PFSK-1 (cell line): Measurements from ENCODE around the gene FAM124B.

Source experiments
- FOXP2 ChIP-seq: optimal IDR thresholded peaks from 2 replicates; pipeline ENCODE3; 2011; ENCODE audit warnings: borderline replicate concordance, control low read depth, inconsistent platforms; ENCODE audit not compliant: insufficient read depth; ENCODE audit errors: extremely low read length, extremely low read depth
- POLR2AphosphoS5 ChIP-seq: IDR thresholded peaks from 2 replicates; pipeline ENCODE4 v1.6.1; 2012; ENCODE audit warnings: low read depth, mild to moderate bottlenecking, control low read depth, low read length, moderate library complexity
- SIN3A ChIP-seq: IDR thresholded peaks from 2 replicates; pipeline ENCODE4 v1.6.1; 2012; ENCODE audit warnings: mild to moderate bottlenecking, low read length, moderate library complexity, borderline replicate concordance; ENCODE audit not compliant: insufficient read depth
- TAF1 ChIP-seq: IDR thresholded peaks from 2 replicates; pipeline ENCODE4 v1.6.1; 2012; ENCODE audit warnings: low read length, control low read depth, borderline replicate concordance; ENCODE audit not compliant: insufficient read depth
- TF ChIP-seq, protein P1 (sequence below), 2 experiments: IDR thresholded peaks; 2 replicates each; pipeline versions ENCODE4 v1.6.1 to v1.8.0; 2011 to 2012; ENCODE audit warnings: low read depth in 2 of 2, low read length in 2 of 2, control low read depth in 1 of 2, inconsistent platforms in 1 of 2, mild to moderate bottlenecking in 1 of 2, moderate library complexity in 1 of 2; ENCODE audit not compliant: insufficient read depth in 1 of 2

The FAM124B gene

DNA sequence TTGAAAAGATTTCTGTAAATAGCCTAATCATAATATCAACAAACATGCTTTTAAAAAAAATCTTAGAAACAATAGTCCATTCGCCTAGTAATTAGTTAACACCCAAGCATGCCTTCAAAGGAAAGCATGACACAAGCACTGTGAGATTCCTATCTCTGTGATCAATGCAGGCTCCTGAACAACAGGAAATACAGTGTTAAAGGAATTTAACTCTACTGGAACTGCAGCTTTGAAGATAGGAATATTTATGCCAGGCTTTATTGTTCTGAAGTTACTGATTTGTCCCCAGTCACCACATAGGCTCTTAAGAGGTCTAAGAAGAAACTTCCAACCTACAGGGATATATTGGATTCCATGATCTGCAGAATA, 15.4 kb upstream of the FAM124B start:
- TF ChIP-seq POLR2AphosphoS5: no peak
- TF ChIP-seq SIN3A: no peak
- TF ChIP-seq TAF1: no peak
- TF ChIP-seq FOXP2: no peak
- TF ChIP-seq, protein P1, sequence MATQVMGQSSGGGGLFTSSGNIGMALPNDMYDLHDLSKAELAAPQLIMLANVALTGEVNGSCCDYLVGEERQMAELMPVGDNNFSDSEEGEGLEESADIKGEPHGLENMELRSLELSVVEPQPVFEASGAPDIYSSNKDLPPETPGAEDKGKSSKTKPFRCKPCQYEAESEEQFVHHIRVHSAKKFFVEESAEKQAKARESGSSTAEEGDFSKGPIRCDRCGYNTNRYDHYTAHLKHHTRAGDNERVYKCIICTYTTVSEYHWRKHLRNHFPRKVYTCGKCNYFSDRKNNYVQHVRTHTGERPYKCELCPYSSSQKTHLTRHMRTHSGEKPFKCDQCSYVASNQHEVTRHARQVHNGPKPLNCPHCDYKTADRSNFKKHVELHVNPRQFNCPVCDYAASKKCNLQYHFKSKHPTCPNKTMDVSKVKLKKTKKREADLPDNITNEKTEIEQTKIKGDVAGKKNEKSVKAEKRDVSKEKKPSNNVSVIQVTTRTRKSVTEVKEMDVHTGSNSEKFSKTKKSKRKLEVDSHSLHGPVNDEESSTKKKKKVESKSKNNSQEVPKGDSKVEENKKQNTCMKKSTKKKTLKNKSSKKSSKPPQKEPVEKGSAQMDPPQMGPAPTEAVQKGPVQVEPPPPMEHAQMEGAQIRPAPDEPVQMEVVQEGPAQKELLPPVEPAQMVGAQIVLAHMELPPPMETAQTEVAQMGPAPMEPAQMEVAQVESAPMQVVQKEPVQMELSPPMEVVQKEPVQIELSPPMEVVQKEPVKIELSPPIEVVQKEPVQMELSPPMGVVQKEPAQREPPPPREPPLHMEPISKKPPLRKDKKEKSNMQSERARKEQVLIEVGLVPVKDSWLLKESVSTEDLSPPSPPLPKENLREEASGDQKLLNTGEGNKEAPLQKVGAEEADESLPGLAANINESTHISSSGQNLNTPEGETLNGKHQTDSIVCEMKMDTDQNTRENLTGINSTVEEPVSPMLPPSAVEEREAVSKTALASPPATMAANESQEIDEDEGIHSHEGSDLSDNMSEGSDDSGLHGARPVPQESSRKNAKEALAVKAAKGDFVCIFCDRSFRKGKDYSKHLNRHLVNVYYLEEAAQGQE (IDR thresholded peaks at IDR 0.05; ENCODE audit: insufficient read depth in 1 of 2, low read depth in 2 of 2, low read length in 2 of 2): no peak

DNA sequence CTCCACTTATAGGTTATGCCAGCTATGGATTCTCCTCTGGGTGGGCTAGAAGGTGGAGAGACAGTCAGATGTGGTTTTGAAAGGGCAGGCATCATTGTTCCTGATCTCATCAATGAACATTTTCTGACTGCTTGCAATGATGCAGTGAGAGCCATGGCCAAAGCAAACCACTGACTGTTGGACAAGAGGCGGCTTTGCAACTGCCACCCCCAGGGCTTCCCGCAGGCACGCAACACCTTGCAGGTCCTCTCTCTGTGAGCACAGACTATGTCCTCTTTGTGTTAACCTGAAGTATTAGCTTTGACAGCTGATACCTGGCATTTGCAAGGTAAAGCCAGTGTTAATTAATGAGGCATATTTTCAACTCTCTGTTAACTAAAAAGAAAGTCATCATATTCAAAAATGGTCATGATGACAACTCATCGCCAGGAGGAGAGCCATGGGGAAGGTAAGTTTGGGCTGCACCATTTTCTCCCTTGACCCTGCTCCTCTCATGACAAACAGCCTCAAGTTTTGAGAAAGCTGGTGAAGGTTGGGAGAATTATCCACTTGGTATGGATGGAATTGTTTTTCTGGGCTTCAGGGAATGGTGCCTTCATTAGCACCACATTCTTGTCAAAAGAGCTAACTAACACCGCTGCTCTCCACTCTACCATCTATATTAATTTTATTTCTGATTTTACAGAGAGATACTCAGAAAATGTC, 14.9 kb upstream of the FAM124B start:
- TF ChIP-seq, protein P1 (IDR thresholded peaks at IDR 0.05; ENCODE audit: insufficient read depth in 1 of 2, low read depth in 2 of 2, low read length in 2 of 2): no peak
- TF ChIP-seq FOXP2: no peak
- no peak for TF ChIP-seq TAF1
- TF ChIP-seq POLR2AphosphoS5: no peak
- no peak for TF ChIP-seq SIN3A

DNA sequence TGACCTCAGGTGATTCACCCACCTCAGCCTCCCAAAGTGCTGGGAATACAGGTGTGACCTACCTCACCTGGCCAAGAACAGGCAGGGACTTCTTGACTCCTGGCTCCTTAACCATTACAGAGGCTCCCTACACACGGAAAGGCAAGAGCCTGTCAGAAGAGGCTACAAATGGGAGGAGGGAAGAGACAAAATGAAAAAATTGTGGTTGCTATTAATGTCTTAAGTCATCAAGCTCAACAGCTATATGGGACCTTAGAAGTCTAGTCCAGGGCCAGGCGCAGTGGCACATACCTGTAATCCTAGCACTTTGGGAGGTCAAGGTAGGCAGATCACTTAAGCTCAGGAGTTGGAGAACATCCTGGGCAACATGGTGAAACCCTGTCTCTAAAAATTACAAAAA, 11.5 kb upstream of the FAM124B start:
- TF ChIP-seq SIN3A (no peak), TAF1 (no peak), POLR2AphosphoS5 (no peak), FOXP2 (no peak)
- TF ChIP-seq, protein P1 (IDR thresholded peaks at IDR 0.05; ENCODE audit: insufficient read depth in 1 of 2, low read depth in 2 of 2, low read length in 2 of 2): no peak

DNA sequence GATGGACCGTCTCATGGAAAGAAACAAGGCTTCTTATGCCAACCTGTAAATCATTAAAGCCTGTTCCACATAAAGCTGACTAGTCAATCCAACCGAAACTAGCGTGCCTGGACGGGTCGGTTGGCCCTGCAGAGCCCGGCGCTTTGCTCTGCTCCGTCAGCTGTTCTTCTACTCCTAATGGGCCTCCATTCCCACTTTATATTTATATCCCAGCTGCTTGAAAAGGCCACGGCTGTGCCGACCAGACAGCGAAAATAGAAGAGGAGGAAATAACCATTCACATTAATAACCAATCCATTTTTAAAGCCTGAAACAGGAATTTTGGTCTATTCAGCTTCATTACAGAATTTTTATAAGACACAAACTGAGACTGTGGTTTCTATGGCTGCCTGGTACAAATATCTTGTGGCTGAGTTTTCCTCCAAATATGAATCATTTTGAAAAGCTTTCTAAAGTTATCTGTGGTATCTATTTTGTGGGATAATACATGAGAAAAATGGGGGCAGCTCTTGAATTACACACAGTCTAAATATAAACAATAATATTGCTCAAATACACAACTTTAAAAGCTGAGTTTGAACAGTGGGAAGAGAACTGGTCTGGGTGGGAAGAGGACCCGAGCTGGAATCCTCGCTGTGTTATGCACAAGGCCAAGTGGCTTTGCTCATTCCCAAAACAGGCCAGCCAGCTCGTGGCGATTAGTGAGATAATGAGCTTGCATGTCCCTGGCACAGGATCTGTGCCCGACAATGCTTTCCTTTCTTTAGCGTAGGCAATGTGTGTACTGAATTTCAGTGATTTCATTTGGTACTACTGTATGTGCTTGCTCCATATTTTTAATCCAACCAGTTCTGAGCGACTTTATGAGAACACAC, 10.5 kb upstream of the FAM124B start:
- no peak for TF ChIP-seq FOXP2
- no peak for TF ChIP-seq POLR2AphosphoS5
- TF ChIP-seq, protein P1 (IDR thresholded peaks at IDR 0.05; ENCODE audit: insufficient read depth in 1 of 2, low read depth in 2 of 2, low read length in 2 of 2): no peak
- no peak for TF ChIP-seq SIN3A
- no peak for TF ChIP-seq TAF1
